Ovary (tissue), 3 donors: ENCODE measurements around the gene TOR3A.

Experiments
- CTCF ChIP-seq, 3 donors: fragments of 450-650 bp in 2 of 3; fragments of 200-600 bp in 1 of 3; IDR thresholded peaks; one replicate each; pipeline versions ENCODE4 v1.5.1 to v1.8.0; 2016 to 2022; ENCODE audit warnings: antibody characterized with exemption in 3 of 3, mild to moderate bottlenecking in 1 of 3
- POLR2A ChIP-seq: fragments of 450-650 bp; IDR thresholded peaks from one replicate; pipeline ENCODE4 v1.6.1; 2017; ENCODE audit warnings: antibody characterized with exemption, mild to moderate bottlenecking, moderate library complexity
- donor health status: DM: no; HTN: no; CAD: no.

- TF ChIP-seq CTCF (IDR thresholded peaks at IDR 0.05) (no peak), POLR2A (no peak)
Measured at GRCh38 chr1:179034720-179035119, 47.1 kb upstream of the TOR3A start.
